Renal pelvis (tissue), 4 donors: ENCODE data around the gene KLK15. TPM values are rescaled to one million over a fixed set of nuclear protein-coding genes. Genes with fewer than 3 reads are reported as not detected.
"Not testable (repeated sequence)": the region's sequence is repeated elsewhere in the genome, so short reads cannot be mapped to it uniquely, and the experiment has no call there.

Experiments
- DNase-seq: peaks from one replicate; pipeline ENCODE4 v3.0.0-alpha.2; 2013
- polyA plus RNA-seq, 3 donors: library from polyadenylated mRNA; unstranded; fragments of 120-200 nt; gene quantifications; one replicate each; pipeline ENCODE4 v1.2.1, GENCODE V29; 2013; ENCODE audit not compliant: insufficient read length in 3 of 3

The KLK15 gene
- polyA plus RNA-seq, 3 donors: not detected

GRCh38 chr19:50796128-50796633 is 37.2 kb downstream of the KLK15 start:
- DNase-seq: no peak

GRCh38 chr19:50795664-50796073 is 37.7 kb downstream of the KLK15 start:
- DNase-seq: no peak

GRCh38 chr19:50794876-50795663 is 38.3 kb downstream of the KLK15 start:
- DNase-seq: no peak

- DNase-seq: no peak
These were observed 39.1 kb downstream of the KLK15 start for GRCh38 chr19:50794074-50794875.

GRCh38 chr19:50793558-50794065 is 39.8 kb downstream of the KLK15 start:
- DNase-seq: no peak

GRCh38 chr19:50792272-50793250 is 40.8 kb downstream of the KLK15 start:
- no peak for DNase-seq

- DNase-seq: no peak
These were observed 41.6 kb downstream of the KLK15 start for GRCh38 chr19:50791594-50792271.

- DNase-seq: no peak
These were observed 42.4 kb downstream of the KLK15 start for GRCh38 chr19:50790922-50791467.

- DNase-seq: no peak
These were observed 43.0 kb downstream of the KLK15 start, which contains the start of gene ACP4 for GRCh38 chr19:50790396-50790795. ACP4 (plus strand) TSS chr19:50790415; CDS start chr19:50790415, 0 bp downstream.

GRCh38 chr19:50785329-50785728 is 48.0 kb downstream of the KLK15 start:
- DNase-seq: no peak

- DNase-seq: no peak
These were observed 48.7 kb downstream of the KLK15 start for GRCh38 chr19:50784710-50785109.

GRCh38 chr19:50783848-50784152 is 49.6 kb downstream of the KLK15 start:
- DNase-seq: not testable (repeated sequence)

- DNase-seq: no peak
These were observed 52.5 kb downstream of the KLK15 start for GRCh38 chr19:50780753-50781435.

- DNase-seq: no peak
These were observed 53.6 kb downstream of the KLK15 start for GRCh38 chr19:50779504-50780457.

- no peak for DNase-seq
These were observed 54.4 kb downstream of the KLK15 start for GRCh38 chr19:50778906-50779430.

GRCh38 chr19:50777830-50778303 is 55.5 kb downstream of the KLK15 start:
- no peak for DNase-seq

GRCh38 chr19:50777261-50777660 is 56.1 kb downstream of the KLK15 start:
- DNase-seq: no peak

GRCh38 chr19:50776131-50776530 is 57.2 kb downstream of the KLK15 start:
- DNase-seq: no peak
